Activated CD8-positive, alpha-beta T cell treated with anti-CD3 and anti-CD28 coated beads for 36 hours (primary cell): Measurements from ENCODE around the gene RASEF. TPM values are rescaled to one million over a fixed set of nuclear protein-coding genes. Genes with fewer than 3 reads are reported as not detected.

Experiments used
- ATAC-seq: fragments of 200-7000 bp; cut with Tn5 transposase; one replicate; pipeline ENCODE4 v1.10.0; 2021; ENCODE audit warnings: mild to moderate bottlenecking, moderate library complexity
- CTCF ChIA-PET: fragments of 350-600 bp; sonication (Branson Sonifier 250); formaldehyde crosslinking; loops from one replicate; lab custom pipeline; 2021; ENCODE audit warnings: antibody characterized with exemption; lab: Charles Lee
- POLR2A ChIA-PET: fragments of 350-600 bp; sonication (Branson Sonifier 250); formaldehyde crosslinking; loops from one replicate; lab custom pipeline; 2021; ENCODE audit warnings: antibody characterized with exemption; lab: Charles Lee
- DNase-seq: peaks from one replicate; pipeline ENCODE4 v3.0.0-alpha.2; 2020
- H3K27ac Mint-ChIP-seq: one replicate; pipeline ENCODE4 v1.8.0; 2021; ENCODE audit warnings: mild to moderate bottlenecking, mixed read lengths
- H3K27me3 Mint-ChIP-seq: one replicate; pipeline ENCODE4 v1.8.0; 2021; ENCODE audit warnings: mixed read lengths
- H3K36me3 Mint-ChIP-seq: one replicate; pipeline ENCODE4 v1.8.0; 2021; ENCODE audit warnings: low read depth, mixed read lengths
- H3K4me1 Mint-ChIP-seq: one replicate; pipeline ENCODE4 v1.8.0; 2021; ENCODE audit warnings: low read depth, mixed read lengths
- H3K4me3 Mint-ChIP-seq: one replicate; pipeline ENCODE4 v1.8.0; 2021; ENCODE audit warnings: mild to moderate bottlenecking, moderate library complexity, mixed read lengths
- H3K9me3 Mint-ChIP-seq: one replicate; pipeline ENCODE4 v1.8.0; 2021; ENCODE audit warnings: mixed read lengths
- intact Hi-C: fragments of 100-400 bp; cut with micrococcal nuclease; formaldehyde crosslinking; loops from one replicate; pipeline ENCODE4 v1.10.0; 2022
- total RNA-seq, 2 experiments: library from RNA; stranded (reverse); gene quantifications; one replicate each; pipeline ENCODE4 v1.2.3, GENCODE V29; 2021
- TF ChIP-seq, protein P1 (sequence below): fragments of 200-600 bp; IDR thresholded peaks from one replicate; pipeline ENCODE4 v1.8.0; 2022; ENCODE audit warnings: antibody characterized with exemption, mild to moderate bottlenecking

The RASEF gene
- total RNA-seq, 2 experiments from 2014 or later: not detected

DNA sequence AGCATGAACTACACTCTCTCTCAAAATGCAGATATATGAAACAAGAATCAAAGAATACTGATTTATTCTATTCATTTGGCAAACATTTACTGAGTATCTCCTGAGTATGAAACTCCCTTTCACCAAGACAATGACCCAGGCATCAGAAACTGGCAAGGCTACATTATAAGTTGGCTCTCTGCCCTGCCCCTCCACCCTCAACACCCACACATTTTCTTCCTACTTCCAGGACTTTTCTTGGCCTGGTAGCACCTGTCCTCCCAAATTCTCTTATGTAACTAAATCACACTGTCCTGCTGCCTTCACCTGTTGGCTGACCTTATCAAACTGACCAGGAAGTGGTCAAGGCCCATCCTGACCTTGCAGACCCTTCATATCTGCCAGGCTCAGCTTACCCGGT is 3.5 kb downstream of the RASEF start:
- ChIA-PET CTCF (no interaction called here), POLR2A (no interaction called here)
- DNase-seq (no peak), ATAC-seq (no peak)
- no peak overlapping the region for H3K4me3 Mint-ChIP-seq
- TF ChIP-seq, protein P1, sequence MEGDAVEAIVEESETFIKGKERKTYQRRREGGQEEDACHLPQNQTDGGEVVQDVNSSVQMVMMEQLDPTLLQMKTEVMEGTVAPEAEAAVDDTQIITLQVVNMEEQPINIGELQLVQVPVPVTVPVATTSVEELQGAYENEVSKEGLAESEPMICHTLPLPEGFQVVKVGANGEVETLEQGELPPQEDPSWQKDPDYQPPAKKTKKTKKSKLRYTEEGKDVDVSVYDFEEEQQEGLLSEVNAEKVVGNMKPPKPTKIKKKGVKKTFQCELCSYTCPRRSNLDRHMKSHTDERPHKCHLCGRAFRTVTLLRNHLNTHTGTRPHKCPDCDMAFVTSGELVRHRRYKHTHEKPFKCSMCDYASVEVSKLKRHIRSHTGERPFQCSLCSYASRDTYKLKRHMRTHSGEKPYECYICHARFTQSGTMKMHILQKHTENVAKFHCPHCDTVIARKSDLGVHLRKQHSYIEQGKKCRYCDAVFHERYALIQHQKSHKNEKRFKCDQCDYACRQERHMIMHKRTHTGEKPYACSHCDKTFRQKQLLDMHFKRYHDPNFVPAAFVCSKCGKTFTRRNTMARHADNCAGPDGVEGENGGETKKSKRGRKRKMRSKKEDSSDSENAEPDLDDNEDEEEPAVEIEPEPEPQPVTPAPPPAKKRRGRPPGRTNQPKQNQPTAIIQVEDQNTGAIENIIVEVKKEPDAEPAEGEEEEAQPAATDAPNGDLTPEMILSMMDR: no peak
- H3K4me1 Mint-ChIP-seq: no peaks in the 10 kb centered on the region
- peaks cover 34% of the 10 kb centered on the region for H3K27me3 Mint-ChIP-seq
- intact Hi-C loops: no loop called here
- no peak overlapping the region for H3K27ac Mint-ChIP-seq
- H3K36me3 Mint-ChIP-seq: no peaks in the 10 kb centered on the region
- peaks cover 2% of the 10 kb centered on the region for H3K9me3 Mint-ChIP-seq

DNA sequence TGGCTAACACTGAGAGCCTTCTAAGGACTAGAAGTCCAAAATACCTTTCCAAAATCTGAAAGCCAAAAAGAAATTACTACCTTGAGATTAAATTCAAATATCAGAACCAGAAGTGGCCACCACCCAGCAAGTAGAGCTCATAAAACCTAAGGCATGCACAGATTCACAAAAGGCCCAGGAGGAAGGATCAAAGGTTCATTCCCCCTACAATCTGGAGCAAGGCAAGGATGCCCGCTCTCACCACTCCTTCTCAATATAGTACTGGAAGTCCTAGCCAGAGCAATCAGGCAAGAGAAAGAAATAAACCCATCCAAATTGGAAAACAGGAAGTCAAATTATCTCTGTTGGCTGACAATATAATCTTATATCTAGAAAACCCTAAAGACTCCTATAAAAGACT is 6.0 kb downstream of the RASEF start:
- ATAC-seq (no peak), DNase-seq (no peak)
- H3K36me3 Mint-ChIP-seq: no peaks in the 10 kb centered on the region
- H3K27ac Mint-ChIP-seq: no peak overlapping the region
- intact Hi-C loops: no loop called here
- TF ChIP-seq, protein P1: no peak
- H3K4me1 Mint-ChIP-seq: no peaks in the 10 kb centered on the region
- peaks cover 2% of the 10 kb centered on the region for H3K9me3 Mint-ChIP-seq
- CTCF ChIA-PET: no interaction called here
- POLR2A ChIA-PET: no interaction called here
- H3K4me3 Mint-ChIP-seq: no peak overlapping the region
- H3K27me3 Mint-ChIP-seq: peaks cover 21% of the 10 kb centered on the region

DNA sequence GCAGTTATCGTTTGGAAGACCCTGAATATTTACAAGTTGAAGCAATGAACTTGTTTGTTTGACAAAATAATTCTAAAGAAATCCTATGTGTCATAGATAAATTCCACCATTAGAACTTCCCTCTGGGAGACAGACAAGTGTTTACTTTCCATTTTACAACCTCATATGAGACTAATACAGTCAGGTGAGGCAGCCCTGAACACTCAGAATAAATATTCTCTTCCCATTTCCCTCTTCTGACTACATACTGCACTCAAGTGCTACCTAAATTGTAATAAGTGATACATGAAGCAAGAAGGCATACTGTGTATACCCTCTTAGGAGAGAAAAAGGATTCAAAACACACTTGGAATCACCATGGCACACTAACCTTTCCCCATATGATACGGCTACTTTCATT is 6.8 kb downstream of the RASEF start:
- peaks cover 2% of the 10 kb centered on the region for H3K9me3 Mint-ChIP-seq
- POLR2A ChIA-PET: no interaction called here
- H3K27me3 Mint-ChIP-seq: peaks cover 14% of the 10 kb centered on the region

DNA sequence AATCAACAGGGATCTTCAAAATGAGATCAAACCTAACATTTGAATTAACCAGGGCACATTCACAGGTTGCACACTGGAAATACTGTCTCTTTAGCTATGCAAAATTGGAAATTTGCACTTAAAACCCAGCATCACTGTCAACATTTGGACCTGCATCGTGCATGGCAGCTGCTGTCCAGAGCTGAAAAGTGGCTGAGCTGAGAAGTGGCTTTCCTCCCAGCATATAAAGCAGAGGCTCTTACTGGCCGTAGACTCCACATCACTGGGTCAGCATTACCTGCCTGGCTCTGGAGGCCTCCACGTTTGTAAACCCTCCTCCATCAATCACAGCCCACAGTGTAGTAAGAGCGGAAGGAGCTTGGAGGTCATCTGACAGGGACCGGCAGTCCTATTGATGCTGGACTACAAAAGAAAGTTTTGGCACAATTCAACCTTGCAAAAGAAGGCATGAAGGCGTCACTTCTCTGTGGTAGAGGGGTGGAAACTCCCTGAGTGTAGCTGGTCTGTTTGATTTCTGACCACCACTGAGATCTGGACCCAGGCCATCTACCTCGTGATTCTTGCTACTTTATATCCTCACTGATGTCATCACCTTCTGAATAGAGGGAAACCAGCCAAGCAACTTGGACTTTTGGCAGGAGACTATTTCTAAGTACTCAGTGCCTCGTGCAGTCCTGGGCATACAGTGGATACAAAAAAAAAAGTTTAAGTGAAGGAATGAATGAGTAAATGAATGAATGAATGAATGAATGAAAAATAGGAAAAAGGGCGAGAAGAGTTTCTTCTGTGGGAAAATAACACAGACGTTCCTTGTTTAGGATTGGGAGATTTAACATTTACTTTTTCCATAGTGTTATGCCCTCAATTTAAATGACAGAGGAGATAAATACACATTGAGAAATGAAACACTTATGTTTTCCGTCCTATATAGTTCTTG is 14.8 kb downstream of the RASEF start:
- ATAC-seq: no peak
- H3K4me3 Mint-ChIP-seq: no peak overlapping the region
- H3K27me3 Mint-ChIP-seq: no peaks in the 10 kb centered on the region
- no peak for DNase-seq
- TF ChIP-seq, protein P1: no peak
- POLR2A ChIA-PET: no interaction called here
- H3K9me3 Mint-ChIP-seq: no peaks in the 10 kb centered on the region
- CTCF ChIA-PET: no interaction called here
- H3K36me3 Mint-ChIP-seq: no peaks in the 10 kb centered on the region
- H3K4me1 Mint-ChIP-seq: no peaks in the 10 kb centered on the region
- intact Hi-C loops: no loop called here
- no peak overlapping the region for H3K27ac Mint-ChIP-seq

More for the DNA sequence above, 6.8 kb downstream of the RASEF start:
- Mint-ChIP-seq H3K36me3 (no peaks in the 10 kb centered on the region), H3K4me3 (no peak overlapping the region), H3K27ac (no peak overlapping the region), H3K4me1 (no peaks in the 10 kb centered on the region)
- DNase-seq (no peak), ATAC-seq (no peak)
- CTCF ChIA-PET: no interaction called here
- intact Hi-C loops: no loop called here
- TF ChIP-seq, protein P1: no peak

DNA sequence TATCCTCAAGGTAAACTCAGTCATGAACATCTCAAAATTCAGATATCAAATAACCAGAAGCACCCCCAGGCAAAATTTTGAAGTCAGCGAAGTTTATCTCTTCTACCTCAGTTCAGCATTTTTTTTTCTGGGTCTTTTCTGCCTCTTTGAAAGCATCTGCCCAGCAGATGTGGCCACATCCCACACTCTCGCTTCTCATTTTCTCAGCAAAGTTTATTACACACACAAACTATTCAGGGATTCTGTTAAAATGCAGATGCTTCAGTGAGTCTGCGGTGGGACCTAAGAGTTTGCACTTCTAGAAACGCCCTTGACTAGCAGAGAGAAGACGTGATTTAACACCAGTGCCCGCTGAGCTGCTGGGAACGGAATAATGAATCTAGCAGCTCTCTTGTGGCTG is 19.3 kb downstream of the RASEF start:
- Mint-ChIP-seq H3K36me3 (no peaks in the 10 kb centered on the region), H3K4me3 (no peak overlapping the region), H3K27ac (no peak overlapping the region), H3K27me3 (no peaks in the 10 kb centered on the region), H3K4me1 (no peaks in the 10 kb centered on the region), H3K9me3 (no peaks in the 10 kb centered on the region)
- ChIA-PET CTCF (no interaction called here), POLR2A (no interaction called here)
- intact Hi-C loops: no loop called here
- TF ChIP-seq, protein P1: no peak
- ATAC-seq (no peak), DNase-seq (no peak)
